DOHH2 (cell line): ENCODE results near the gene AP3S1.

Experiments used
- H3F3A ChIP-seq: fragments of 200-600 bp; sonication (generic), shearing (Covaris generic); 2 replicates; pipeline ENCODE4 v1.6.0; 2016; ENCODE audit warnings: antibody characterized with exemption, mild to moderate bottlenecking; ENCODE audit not compliant: control insufficient read depth, insufficient read depth
- H3K27ac ChIP-seq: fragments of 200-600 bp; sonication (generic); 2 replicates; pipeline ENCODE4 v1.5.1; 2014; ENCODE audit warnings: low read depth, mild to moderate bottlenecking, low read length, moderate library complexity
- H3K27me3 ChIP-seq: fragments of 200-600 bp; sonication (generic); 2 replicates; pipeline ENCODE4 v1.6.1; 2014; ENCODE audit warnings: mild to moderate bottlenecking, low read length, mixed read lengths; ENCODE audit not compliant: control insufficient read depth
- H3K36me3 ChIP-seq: fragments of 200-600 bp; sonication (generic); 2 replicates; pipeline ENCODE4 v1.6.1; 2014; ENCODE audit warnings: mild to moderate bottlenecking, low read length, moderate library complexity, mixed read lengths; ENCODE audit not compliant: control insufficient read depth
- H3K4me1 ChIP-seq: fragments of 200-600 bp; sonication (generic); 2 replicates; pipeline ENCODE4 v1.6.1; 2014; ENCODE audit warnings: mild to moderate bottlenecking, low read length, mixed read lengths; ENCODE audit not compliant: control insufficient read depth
- H3K4me2 ChIP-seq: fragments of 200-600 bp; sonication (generic); 2 replicates; pipeline ENCODE4 v1.6.0; 2014; ENCODE audit warnings: mild to moderate bottlenecking, low read length, moderate library complexity
- H3K4me3 ChIP-seq: fragments of 200-600 bp; sonication (generic); 2 replicates; pipeline ENCODE4 v1.5.1; 2014; ENCODE audit warnings: mild to moderate bottlenecking, low read length, mixed read lengths
- H3K79me2 ChIP-seq: fragments of 200-600 bp; sonication (generic); 2 replicates; pipeline ENCODE4 v1.6.1; 2014; ENCODE audit warnings: mild to moderate bottlenecking, low read length, mixed read lengths; ENCODE audit not compliant: control insufficient read depth
- H3K9me2 ChIP-seq: fragments of 200-600 bp; sonication (generic); replicated peaks from 2 replicates; pipeline ENCODE4 v1.6.1; 2014; ENCODE audit warnings: mild to moderate bottlenecking, low read length, mixed read lengths; ENCODE audit not compliant: control insufficient read depth
- H3K9me3 ChIP-seq: fragments of 200-600 bp; sonication (generic); 2 replicates; pipeline ENCODE4 v1.6.1; 2014; ENCODE audit warnings: antibody characterized with exemption, low read length, mixed read lengths; ENCODE audit not compliant: control insufficient read depth, insufficient read depth
- H4K20me1 ChIP-seq: fragments of 200-600 bp; sonication (generic); 2 replicates; pipeline ENCODE4 v1.6.0; 2014; ENCODE audit warnings: low read depth, mild to moderate bottlenecking, antibody characterized with exemption, low read length, moderate library complexity; ENCODE audit not compliant: control insufficient read depth, insufficient read depth
- EZH2phosphoT487 ChIP-seq: fragments of 200-600 bp; sonication (generic); IDR thresholded peaks from 2 replicates; pipeline ENCODE4 v1.6.1; 2017; ENCODE audit warnings: borderline replicate concordance, mild to moderate bottlenecking, antibody characterized with exemption, low read length, moderate library complexity, mixed read lengths
- TF ChIP-seq, protein P1 (sequence below): fragments of 200-600 bp; sonication (generic); IDR thresholded peaks from one replicate; pipeline ENCODE4 v1.5.1; 2014; ENCODE audit warnings: antibody characterized with exemption, mild to moderate bottlenecking, low read depth, low read length; ENCODE audit not compliant: poor library complexity, severe bottlenecking

AP3S1 gene

GRCh38 chr5:115810761-115811160, 31.0 kb upstream of the AP3S1 start:
- peaks cover 2% of the 10 kb centered on the region; the same call in 1 of the 2 replicates for H3K9me3 ChIP-seq
- H3K9me2 ChIP-seq = no peaks in the 10 kb centered on the region
- TF ChIP-seq EZH2phosphoT487 = no peak
- TF ChIP-seq, protein P1, sequence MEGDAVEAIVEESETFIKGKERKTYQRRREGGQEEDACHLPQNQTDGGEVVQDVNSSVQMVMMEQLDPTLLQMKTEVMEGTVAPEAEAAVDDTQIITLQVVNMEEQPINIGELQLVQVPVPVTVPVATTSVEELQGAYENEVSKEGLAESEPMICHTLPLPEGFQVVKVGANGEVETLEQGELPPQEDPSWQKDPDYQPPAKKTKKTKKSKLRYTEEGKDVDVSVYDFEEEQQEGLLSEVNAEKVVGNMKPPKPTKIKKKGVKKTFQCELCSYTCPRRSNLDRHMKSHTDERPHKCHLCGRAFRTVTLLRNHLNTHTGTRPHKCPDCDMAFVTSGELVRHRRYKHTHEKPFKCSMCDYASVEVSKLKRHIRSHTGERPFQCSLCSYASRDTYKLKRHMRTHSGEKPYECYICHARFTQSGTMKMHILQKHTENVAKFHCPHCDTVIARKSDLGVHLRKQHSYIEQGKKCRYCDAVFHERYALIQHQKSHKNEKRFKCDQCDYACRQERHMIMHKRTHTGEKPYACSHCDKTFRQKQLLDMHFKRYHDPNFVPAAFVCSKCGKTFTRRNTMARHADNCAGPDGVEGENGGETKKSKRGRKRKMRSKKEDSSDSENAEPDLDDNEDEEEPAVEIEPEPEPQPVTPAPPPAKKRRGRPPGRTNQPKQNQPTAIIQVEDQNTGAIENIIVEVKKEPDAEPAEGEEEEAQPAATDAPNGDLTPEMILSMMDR = no peak
- H3K27me3 ChIP-seq = no peaks in the 10 kb centered on the region
- H3K27ac ChIP-seq = no peak overlapping the region
- H3F3A ChIP-seq = no peaks in the 10 kb centered on the region
- H3K4me1 ChIP-seq = peaks cover 3% of the 10 kb centered on the region
- no peak overlapping the region for H3K4me2 ChIP-seq
- no peaks in the 10 kb centered on the region for H3K79me2 ChIP-seq
- H3K4me3 ChIP-seq = no peak overlapping the region
- no peaks in the 10 kb centered on the region for H4K20me1 ChIP-seq
- H3K36me3 ChIP-seq = no peaks in the 10 kb centered on the region

DNA sequence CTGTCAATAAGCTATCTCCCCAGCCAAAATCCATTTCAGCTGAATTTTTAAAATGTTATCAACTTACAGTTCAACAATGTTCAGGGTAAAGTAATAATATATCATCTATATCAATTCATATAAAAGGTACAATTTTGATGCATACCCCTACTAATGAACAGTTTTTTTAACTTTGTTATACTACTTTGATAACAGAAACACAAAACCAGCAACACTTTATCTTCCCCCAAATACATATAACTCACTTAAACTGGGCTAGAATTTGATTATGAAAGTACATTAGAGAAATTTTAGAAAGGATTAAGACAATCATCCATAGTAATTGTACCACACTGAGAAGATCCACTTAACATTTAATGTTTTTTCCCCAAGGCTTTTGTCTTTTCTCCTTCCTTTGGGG, 30.3 kb upstream of the AP3S1 start:
- Histone ChIP-seq H3K9me3 (peaks cover 9% of the 10 kb centered on the region; the same call in 1 of the 2 replicates), H3K27me3 (no peaks in the 10 kb centered on the region), H3K79me2 (no peaks in the 10 kb centered on the region), H3K4me1 (peaks cover 3% of the 10 kb centered on the region), H3K9me2 (no peaks in the 10 kb centered on the region), H3K27ac (no peak overlapping the region), H4K20me1 (no peaks in the 10 kb centered on the region), H3K4me3 (no peak overlapping the region), H3K36me3 (no peaks in the 10 kb centered on the region), H3F3A (no peaks in the 10 kb centered on the region), H3K4me2 (no peak overlapping the region)
- no peak for TF ChIP-seq EZH2phosphoT487
- TF ChIP-seq, protein P1 = no peak

- Histone ChIP-seq H3K9me2 (no peaks in the 10 kb centered on the region), H3K4me2 (no peak overlapping the region), H3K4me3 (no peak overlapping the region), H3K4me1 (no peaks in the 10 kb centered on the region; the same call in none of the 2 replicates), H3K36me3 (no peaks in the 10 kb centered on the region), H3K27me3 (no peaks in the 10 kb centered on the region), H4K20me1 (no peaks in the 10 kb centered on the region), H3K79me2 (no peaks in the 10 kb centered on the region), H3K9me3 (peaks cover 13% of the 10 kb centered on the region; the same call in 1 of the 2 replicates), H3F3A (no peaks in the 10 kb centered on the region), H3K27ac (no peak overlapping the region)
- TF ChIP-seq, protein P1 = no peak
- no peak for TF ChIP-seq EZH2phosphoT487
Observed at GRCh38 chr5:115812372-115812771, 29.4 kb upstream of the AP3S1 start.
